GM19463 (cell line): ENCODE results near the gene LRCOL1.
"Not testable (repeated sequence)": the region's sequence is repeated elsewhere in the genome, so short reads cannot be mapped to it uniquely, and the experiment has no call there.

ENCODE experiments used
- ATAC-seq: cut with Tn5 transposase; IDR thresholded peaks from one replicate; pipeline ENCODE4 v1.9.1; 2021; ENCODE audit warnings: mild to moderate bottlenecking, moderate library complexity; ENCODE audit not compliant: unreplicated experiment

The LRCOL1 gene

GRCh38 chr12:132603240-132604150, 6.9 kb downstream of the LRCOL1 start:
- no peak for ATAC-seq

DNA sequence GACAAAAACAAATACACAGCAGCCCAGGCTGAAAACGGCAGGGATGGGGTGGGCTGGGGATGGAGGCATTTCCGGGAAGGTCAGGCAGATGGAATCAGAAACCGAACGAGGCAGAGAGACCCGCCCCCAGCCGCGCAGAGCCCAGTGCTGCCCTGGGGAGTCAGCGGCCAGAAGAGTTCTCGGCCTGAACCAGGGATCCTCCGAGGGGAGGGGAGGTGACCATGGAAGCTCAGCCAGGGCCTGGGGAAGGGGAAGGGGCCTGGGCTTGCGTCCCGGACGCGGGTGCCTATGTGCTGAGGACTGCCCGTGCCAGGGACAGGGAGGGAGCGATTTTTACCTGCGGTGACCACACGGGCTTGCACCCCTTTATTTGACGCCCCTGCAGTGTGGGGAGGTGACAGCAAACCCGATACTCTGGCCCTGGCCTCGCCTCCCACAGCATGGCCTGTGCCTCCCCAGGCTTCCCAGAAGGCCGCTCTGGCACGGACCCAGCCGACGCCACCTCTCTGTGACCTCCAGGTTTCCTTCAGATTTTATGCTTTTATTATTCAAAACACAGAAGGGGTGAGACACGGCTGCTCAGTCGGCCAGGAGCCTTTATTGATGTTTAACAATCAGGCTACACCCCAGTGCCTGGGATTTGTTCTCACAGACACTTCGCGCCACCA, 7.7 kb downstream of the LRCOL1 start:
- no peak for ATAC-seq

DNA sequence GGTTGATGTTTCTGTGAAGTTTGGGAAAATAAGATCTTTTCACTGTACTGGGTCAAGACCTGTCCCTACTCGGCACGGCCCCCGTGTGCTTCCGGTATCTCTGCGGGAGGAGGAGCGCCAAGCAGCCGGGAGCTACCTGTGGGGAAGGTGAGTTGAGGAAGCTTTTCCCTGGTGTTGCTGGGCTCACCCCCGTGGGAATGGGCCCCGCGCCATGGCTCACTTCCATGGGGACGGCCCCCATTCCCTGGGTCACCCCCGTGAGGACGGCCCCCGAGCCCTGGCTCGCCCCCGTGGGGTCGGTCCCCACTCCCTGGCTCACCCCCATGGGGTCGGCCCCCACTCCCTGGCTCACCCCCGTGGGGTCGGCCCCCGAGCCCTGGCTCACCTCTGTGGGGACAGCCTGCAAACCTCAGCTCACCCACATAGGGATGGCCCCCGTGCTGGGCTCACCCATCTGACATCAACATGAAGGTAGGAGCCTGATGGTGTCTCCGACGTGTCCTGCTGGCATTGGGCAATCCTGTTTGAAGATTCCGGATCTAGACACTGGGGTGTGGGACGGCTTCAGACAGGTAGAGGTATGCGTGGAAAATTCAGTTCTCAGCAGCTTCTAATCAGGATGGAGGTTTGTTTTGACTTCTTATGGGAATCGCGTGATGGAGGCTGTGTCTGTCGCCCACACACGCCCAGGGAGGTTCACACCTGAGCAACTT, 9.1 kb downstream of the LRCOL1 start:
- no peak for ATAC-seq

- no peak for ATAC-seq
These were observed 10.0 kb downstream of the LRCOL1 start for GRCh38 chr12:132600048-132601032.

DNA sequence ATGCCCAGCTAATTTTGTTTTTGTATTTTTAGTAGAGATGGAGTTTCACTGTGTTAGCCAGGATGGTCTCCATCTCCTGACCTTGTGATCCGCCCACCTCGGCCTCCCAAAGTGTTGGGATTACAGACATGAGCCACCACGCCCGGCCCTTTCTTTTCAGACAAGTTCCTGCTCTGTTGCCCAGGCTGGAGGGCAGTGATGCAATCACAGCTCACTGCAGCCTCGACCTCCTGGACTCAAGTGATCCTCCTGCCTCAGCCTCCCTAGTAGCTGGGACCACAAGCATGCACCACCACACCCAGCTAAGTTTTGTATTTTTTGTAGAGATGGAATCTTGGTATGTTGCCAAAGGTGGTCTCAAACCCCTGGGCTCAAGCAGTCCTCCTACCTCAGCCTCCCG, 10.9 kb downstream of the LRCOL1 start:
- ATAC-seq, result not testable (repeated sequence)

DNA sequence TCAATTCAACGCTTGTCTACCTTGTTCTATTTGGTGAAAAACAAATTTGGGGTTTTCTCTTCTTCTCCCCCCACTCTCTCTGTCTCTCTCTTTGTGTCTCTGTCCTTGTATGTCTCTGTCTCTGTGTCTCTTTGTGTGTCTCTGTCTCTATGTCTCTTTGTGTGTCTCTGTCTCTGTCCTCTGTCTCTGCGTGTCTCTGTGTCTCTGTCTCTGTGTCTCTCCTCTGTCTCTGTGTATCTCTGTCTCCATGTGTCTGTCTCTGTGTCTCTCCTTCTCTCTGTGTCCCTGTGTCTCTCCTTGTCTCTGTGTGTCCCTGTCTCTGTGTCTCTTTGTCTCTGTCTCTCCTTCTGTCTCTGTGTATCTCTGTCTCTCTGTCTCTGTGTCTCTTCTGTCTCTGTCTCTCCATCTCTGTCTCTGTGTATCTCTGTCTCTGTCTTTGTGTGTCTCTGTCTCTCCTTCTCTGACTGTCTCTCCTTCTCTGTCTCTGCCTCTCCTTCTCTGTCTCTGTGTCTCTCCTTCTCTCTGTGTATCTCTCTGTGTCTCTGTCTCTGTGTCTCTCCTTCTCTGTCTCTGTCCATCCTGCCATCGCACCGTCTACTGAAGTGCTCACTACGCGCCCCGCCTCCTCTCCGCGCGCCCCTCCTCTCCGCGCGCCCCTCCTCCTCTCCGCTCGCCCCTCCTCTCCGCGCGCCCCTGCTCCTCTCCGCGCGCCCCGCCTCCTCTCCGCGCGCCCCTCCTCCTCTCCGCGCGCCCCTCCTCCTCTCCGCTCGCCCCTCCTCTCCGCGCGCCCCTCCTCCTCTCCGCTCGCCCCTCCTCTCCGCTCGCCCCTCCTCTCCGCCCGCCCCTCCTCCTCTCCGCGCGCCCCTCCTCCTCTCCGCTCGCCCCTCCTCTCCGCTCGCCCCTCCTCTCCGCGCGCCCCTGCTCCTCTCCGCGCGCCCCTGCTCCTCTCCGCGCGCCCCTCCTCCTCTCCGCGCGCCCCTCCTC, 12.8 kb downstream of the LRCOL1 start:
- ATAC-seq, result no peak

- no peak for ATAC-seq
These were observed 14.4 kb downstream of the LRCOL1 start for GRCh38 chr12:132596016-132596415.

- no peak for ATAC-seq
These were observed 15.2 kb downstream of the LRCOL1 start for GRCh38 chr12:132595183-132595582.

DNA sequence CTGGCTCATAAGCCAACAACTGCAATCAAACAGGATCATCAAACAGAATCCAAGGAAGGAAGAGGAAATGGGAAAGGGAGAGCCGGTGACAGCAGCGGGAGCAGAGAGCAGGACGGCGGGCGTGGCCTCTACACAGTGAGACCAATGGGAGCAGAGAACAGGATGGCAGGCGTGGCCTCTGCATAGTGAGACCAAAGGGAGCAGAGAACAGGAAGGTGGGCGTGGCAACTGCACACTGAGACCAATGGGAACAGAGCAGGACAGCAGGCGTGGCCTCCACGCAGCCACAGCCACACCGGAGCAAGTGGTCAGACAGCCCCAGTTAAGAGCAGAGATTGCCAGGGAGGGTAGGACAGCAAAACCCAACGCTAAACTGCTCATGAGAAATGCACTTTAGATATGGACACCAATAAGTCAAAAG, 16.4 kb downstream of the LRCOL1 start:
- ATAC-seq, result peak; percentile 95

- no peak for ATAC-seq
These were observed 16.9 kb downstream of the LRCOL1 start for GRCh38 chr12:132593521-132593920.

DNA sequence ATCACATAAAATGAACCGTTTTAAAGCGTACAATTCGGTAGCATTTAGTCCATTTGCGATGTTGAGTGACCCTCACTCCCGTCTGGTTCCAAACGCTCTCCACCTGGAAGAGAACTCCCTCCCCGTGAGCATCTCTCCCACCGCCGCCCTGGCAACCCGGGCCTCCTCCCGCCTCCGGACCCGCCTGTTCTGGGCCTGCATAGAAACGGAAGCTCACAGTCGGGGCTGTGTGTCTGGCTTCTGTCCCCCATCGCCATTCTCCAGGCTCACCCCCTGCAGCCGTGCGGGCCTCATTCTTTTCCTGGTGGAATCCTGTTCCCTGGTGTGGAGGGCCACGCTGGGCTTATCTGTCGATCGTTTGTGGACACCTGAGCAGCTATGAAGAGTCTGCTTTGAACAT, 17.3 kb downstream of the LRCOL1 start:
- ATAC-seq, result no peak

DNA sequence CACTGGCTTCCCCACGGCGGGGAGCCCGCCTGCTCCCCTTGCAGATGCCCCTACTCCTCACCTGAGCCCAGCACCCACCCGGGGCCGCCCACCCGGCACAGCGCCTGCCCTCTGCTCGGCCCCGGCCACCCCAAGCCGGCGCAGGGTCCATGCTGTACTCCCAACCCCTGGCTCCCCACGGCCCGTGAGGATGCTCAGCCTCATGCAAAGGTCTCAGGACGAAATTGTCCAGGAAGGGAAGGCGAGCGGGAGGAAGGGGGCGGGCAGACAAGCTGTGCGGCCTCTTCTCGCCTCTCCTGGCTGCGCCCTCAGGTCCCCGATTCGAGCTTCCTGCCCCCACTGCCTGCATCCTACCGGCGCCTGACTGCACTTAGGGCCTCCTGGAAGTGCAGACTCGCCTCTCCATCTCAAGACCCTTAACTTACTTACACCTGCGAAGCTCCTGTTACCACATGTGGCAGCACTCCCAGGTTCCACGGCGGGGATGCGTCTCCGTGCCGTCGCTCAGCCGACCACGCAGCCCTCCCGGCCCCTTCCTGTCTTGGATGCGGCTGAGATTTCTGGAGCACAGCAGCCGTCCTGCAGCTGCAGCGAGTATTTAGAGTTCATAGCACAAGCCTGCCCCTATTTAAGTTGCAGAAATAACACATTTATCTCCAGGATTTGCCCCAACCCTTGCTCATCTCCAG, 18.0 kb downstream of the LRCOL1 start:
- no peak for ATAC-seq

DNA sequence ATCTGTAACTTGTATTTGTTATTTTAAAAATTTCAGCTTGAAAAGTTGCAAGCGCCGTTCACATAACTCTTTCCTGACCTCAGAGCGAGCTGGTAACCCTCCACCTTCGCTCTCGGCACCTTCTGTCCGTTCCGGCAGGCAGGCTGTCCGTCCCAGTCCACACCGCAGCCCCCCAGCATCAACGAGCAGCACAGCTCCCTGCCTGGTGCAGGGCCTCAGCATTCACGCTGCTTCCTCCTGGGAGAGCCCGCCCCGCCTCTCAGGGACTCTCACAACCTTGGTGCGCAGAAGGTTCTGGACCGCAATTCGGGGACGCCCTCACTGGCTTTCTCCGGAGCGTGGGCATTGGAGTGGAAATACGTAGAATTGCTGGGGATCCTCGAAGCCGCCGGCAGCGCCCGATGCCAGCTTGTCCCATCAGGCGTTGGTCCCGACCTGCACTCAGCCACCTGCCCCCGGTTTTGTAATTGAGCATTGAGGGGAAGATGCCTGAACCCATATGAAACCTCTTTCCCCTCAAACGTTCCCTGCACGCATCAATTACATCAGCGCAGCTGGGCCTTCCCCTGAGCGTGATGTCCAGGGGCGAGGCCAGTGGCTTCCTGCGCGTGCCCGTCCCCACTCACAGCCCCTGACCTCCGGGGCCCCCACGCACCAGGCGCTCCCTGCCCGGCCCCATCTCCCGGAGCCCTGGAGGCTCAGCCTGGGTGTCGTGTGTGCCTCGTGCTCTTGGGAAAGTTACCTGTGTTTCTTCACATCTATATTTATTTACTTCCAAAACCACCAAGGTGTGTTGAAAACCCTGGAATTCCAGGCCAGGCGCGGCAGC, 19.1 kb downstream of the LRCOL1 start:
- no peak for ATAC-seq

DNA sequence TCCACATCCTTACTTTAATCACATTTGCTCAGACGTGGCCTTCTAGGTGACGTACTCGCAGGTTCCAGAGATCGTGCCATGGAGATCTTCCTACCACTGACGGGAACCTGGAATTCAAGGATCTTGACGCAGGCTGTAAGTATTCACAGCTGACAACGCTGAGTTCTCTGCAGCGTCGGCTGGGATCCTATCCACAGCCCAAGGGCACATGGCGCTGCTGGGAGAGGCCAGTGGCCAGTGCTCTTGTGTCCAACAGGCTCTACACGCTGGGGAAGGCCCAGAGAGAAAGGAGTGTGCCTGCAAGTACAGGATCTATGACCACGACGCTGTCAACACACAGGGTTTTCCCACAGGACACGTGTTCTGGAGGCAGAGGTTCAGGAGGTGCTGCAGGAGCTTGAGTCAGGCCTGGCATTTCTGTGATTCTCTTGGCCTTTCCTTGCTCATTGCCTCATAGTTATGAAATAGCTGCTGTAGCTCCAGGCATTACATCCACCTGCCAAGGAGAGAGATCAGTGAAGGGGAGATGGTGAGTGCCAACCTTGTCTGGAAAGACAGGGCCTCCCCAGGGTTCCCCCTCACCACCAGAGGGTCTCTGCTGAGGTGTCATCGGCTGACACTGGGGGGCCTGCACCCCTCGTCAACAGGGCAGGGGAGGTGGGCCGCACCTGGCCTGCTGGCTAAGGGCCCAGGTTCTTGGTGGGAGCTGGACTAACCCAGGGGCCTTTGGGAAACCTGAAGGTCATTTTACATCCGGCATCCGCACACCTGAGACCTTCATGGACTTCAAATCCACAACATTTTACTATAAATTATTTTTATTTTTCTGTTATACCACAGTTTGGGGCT, 21.3 kb downstream of the LRCOL1 start:
- no peak for ATAC-seq

GRCh38 chr12:132588319-132588718, 22.1 kb downstream of the LRCOL1 start:
- ATAC-seq, result no peak

- ATAC-seq, result no peak
These were observed 22.6 kb downstream of the LRCOL1 start for GRCh38 chr12:132587781-132588180.

DNA sequence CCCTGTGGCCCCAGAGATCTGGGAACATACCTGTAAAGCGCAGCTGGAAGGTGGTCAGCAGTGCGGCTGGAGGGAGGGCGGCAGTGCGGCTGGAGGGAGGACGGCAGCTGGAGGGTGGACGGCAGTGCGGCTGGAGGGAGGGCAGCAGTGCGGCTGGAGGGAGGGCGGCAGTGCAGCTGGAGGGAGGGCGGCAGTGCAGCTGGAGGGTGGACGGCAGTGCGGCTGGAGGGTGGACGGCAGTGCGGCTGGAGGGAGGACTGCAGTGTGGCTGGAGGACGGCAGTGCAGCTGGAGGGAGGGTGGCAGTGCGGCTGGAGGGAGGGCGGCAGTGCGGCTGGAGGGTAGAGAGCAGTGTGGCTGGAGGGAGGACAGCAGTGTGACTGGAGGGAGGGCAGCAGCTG, 23.5 kb downstream of the LRCOL1 start:
- ATAC-seq, result no peak
